NCI-H2227 treated with DMSO at 0.1 percent for 48 hours (cell line): ENCODE measurements around the gene FLYWCH2.
"Not testable (repeated sequence)": the region's sequence is repeated elsewhere in the genome, so short reads cannot be mapped to it uniquely, and the experiment has no call there.

Experiments
- DNase-seq: peaks from one replicate; lab custom pipeline; 2025; lab: John Stamatoyannopoulos, UW

FLYWCH2 gene

DNA sequence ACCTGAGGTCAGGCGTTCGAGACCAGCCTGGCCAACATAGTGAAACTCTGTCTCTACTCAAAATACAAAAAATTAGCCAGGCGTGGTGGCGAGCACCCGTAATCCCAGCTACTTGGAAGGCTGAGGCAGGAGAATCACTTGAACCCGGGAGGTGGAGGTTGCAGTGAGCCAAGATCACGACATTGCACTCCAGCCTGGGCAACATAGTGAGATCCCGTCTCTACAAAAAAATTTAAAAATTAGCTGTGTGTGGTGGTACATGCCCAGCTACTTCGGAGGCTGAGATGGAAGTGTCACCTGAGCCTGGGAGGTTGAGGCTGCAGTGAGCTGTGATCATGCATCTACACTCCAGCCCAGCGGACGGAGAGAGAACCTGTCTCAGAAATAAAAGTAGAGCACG is 60.7 kb downstream of the FLYWCH2 start:
- not testable (repeated sequence) for DNase-seq

DNA sequence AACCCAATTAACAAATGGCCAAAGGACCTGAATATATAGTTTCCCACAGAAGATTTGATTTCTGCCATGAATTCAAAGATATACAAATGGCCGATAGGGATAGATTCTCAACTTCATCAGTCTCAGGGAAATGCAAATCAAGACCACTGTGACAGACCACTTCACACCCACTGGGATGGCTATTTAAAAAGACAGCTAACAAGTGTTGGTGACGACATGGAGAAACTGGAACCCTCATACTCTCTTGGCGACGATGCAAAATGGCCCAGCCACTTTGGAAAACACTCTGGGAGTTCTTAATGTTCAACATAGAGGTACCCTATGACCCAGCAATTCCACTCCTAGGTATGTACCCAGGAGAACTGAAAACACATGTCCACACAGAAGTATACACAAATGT is 63.6 kb downstream of the FLYWCH2 start:
- DNase-seq: no peak
